AG04450 (cell line): Measurements from ENCODE around the gene MRTFA. TPM values are rescaled to one million over a fixed set of nuclear protein-coding genes. Genes with fewer than 3 reads are reported as not detected.

ENCODE experiments used
- CTCF ChIA-PET: fragments of 300-600, 350-600 bp; formaldehyde crosslinking; extraction: SDS; loops from one replicate; lab custom pipeline; 2022; ENCODE audit warnings: antibody characterized with exemption, inconsistent platforms; lab: Charles Lee
- POLR2A ChIA-PET: fragments of 350-600 bp; formaldehyde crosslinking; extraction: SDS; loops from one replicate; lab custom pipeline; 2021; ENCODE audit warnings: antibody characterized with exemption, inconsistent platforms; lab: Yijun Ruan, JAX
- DNase-seq: peaks from one replicate; pipeline ENCODE4 v3.0.0-alpha.2; 2011; ENCODE audit warnings: low read depth, low spot score
- H3K27ac ChIP-seq: one replicate; pipeline ENCODE4 v1.5.1; 2012; ENCODE audit warnings: low read depth, low read length, control low read depth
- H3K27me3 ChIP-seq: one replicate; pipeline ENCODE4 v1.6.0; 2012; ENCODE audit warnings: low read length; ENCODE audit not compliant: control insufficient read depth, insufficient read depth
- H3K4me3 ChIP-seq: 2 replicates; pipeline ENCODE4 v1.5.1; 2011; ENCODE audit warnings: mild to moderate bottlenecking, low read depth, low read length, control low read depth
- H3K9me3 ChIP-seq: 2 replicates; pipeline ENCODE4 v1.5.1; 2012; ENCODE audit warnings: low read length; ENCODE audit not compliant: control insufficient read depth, insufficient read depth
- polyA plus RNA-seq: library from polyadenylated mRNA; depleted of rRNA; stranded (reverse); fragments of >200 nt; gene quantifications from 2 replicates; pipeline ENCODE4 v1.2.3, GENCODE V29; 2011
- TF ChIP-seq, protein P1 (sequence below): IDR thresholded peaks from 2 replicates; pipeline ENCODE4 v1.5.1; 2011; ENCODE audit warnings: low read depth, low read length, control low read depth, inconsistent platforms

MRTFA gene
- polyA plus RNA-seq, 1 experiment: 6.8 TPM

DNA sequence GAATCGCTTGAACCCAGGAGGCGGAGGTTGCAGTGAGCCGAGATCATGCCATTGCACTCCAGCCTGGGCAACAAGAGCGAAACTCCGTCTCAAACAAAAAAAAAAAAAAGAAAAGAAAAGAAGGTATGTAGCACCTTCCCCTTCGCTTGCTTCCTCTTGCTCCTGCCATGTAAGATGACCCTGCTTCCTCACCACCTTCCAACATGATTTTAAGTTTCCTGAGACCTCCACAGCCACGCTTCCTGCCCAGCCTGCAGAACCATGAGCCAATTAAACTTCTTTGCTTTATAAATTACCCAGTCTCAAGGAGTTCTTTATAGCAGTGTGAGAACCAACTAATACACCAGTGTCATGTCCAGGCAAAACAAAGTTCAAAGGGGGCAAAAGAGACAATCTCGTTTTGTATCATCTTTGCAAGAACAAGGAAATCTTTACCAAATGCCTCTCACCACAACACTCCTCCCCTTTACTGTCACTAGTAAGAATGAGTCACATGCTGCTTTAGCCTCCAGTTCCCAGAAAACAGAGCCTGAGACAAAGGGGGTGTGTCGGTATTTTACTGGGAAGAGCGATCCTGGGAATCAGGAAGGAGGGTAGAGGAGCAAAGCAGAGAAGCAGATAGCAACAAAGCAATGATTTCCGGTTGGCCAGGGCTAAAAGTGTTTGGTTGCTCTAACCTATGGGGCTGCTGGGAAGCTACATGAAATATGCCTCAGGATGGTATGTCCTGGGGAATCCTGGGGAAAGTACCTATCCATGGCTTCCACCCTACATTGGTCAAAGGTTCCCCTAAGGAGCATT, 32.3 kb upstream of the MRTFA start:
- no peak for DNase-seq
- no peak overlapping the region for H3K27ac ChIP-seq
- TF ChIP-seq, protein P1, sequence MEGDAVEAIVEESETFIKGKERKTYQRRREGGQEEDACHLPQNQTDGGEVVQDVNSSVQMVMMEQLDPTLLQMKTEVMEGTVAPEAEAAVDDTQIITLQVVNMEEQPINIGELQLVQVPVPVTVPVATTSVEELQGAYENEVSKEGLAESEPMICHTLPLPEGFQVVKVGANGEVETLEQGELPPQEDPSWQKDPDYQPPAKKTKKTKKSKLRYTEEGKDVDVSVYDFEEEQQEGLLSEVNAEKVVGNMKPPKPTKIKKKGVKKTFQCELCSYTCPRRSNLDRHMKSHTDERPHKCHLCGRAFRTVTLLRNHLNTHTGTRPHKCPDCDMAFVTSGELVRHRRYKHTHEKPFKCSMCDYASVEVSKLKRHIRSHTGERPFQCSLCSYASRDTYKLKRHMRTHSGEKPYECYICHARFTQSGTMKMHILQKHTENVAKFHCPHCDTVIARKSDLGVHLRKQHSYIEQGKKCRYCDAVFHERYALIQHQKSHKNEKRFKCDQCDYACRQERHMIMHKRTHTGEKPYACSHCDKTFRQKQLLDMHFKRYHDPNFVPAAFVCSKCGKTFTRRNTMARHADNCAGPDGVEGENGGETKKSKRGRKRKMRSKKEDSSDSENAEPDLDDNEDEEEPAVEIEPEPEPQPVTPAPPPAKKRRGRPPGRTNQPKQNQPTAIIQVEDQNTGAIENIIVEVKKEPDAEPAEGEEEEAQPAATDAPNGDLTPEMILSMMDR: no peak
- no peaks in the 10 kb centered on the region; the same call in 1 of the 2 replicates for H3K9me3 ChIP-seq
- H3K27me3 ChIP-seq: no peaks in the 10 kb centered on the region
- ChIA-PET CTCF (interaction anchor here (1.5 kb wide), 1 partner anchor 23 kb away, joined by 3 read pairs; no protein-coding TSS in a partner anchor), POLR2A (no interaction called here)
- no peak overlapping the region for H3K4me3 ChIP-seq

DNA sequence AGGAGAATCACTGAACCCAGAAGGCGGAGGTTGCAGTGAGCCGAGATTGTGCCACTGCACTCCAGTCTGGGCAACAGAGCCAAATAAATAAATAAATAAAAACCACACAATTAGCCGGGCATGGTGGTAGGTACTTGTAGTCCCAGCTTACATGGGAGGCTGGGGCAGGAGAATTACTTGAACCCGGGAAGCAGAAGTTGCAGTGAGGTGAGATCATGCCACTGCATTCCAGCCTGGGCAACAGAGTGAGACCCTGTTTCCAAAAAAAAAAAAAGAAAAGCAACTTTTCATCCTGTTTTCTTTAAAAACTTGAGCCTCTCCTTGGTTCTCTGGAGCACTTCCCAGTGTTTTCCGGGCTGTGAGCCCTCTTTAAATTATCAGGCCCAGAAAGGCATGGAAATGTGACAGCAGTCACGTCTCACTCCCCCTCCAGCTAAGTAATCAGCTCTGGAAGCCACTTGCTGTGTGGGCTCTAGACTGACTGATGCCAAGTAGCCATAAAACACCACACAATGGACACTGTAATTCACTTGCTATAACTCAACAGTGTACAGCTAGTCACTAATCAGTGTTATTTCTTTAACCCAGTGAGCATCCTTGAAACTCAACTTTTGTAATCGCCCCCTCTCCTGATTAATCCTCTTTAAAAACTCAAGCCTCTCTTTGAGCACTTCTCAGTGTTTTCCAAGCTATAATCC, 29.8 kb upstream of the MRTFA start:
- no peak for DNase-seq
- H3K9me3 ChIP-seq: no peaks in the 10 kb centered on the region; the same call in 1 of the 2 replicates

DNA sequence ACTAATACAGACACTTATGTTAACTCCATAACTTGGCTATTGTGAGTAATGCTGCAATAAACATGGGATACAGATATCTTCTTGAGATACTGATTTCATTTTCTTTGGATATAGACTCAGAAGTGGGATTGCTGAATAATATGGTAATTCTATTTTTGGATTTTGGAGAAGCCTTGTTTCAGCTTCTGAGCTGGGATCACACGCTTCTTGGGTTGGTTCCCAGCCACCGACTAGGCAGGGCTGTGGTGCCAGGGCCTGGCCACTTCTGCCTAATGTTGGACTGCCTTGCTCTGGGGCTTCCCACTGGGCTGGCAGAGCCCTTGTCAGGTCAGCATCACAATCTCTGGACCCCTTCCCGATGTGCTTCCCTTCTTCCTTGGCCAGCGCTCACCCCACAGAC, 28.8 kb upstream of the MRTFA start:
- POLR2A ChIA-PET: interaction anchor here (1.3 kb wide), 1 partner anchor 45 kb away, joined by 8 read pairs; no protein-coding TSS in a partner anchor

More for the DNA sequence above, 29.8 kb upstream of the MRTFA start:
- no peak overlapping the region for H3K4me3 ChIP-seq
- ChIA-PET CTCF (no interaction called here), POLR2A (no interaction called here)
- TF ChIP-seq, protein P1: no peak
- H3K27ac ChIP-seq: peak overlapping the region; percentile 48
- H3K27me3 ChIP-seq: no peaks in the 10 kb centered on the region

DNA sequence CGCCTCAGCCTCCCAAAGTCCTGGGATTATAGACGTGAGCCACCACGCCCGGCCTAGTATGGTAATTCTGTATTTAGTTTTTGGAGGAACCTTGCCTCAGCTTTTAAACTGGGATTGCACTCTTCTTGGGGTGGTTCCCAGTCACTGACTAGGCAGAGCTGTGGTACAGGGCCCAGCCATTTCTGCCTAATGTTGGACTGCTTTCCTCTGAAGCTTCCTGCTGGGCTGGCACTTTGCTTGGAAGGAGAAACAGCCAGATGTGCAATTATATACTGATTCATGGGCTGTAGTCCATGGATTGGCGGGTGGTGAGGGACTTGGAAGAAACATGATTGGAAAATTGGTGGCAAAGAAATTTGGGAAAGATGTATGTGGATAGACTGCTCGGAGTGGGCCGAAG, 25.2 kb upstream of the MRTFA start:
- no peak for DNase-seq
- POLR2A ChIA-PET: no interaction called here
- Histone ChIP-seq H3K27ac (no peak overlapping the region), H3K9me3 (no peaks in the 10 kb centered on the region), H3K4me3 (no peak overlapping the region), H3K27me3 (no peaks in the 10 kb centered on the region)
- CTCF ChIA-PET: no interaction called here
- TF ChIP-seq, protein P1: no peak

More for the DNA sequence above, 28.8 kb upstream of the MRTFA start:
- peak overlapping the region; percentile 91 for H3K27ac ChIP-seq
- TF ChIP-seq, protein P1: no peak
- H3K27me3 ChIP-seq: no peaks in the 10 kb centered on the region
- H3K4me3 ChIP-seq: no peak overlapping the region
- CTCF ChIA-PET: no interaction called here
- H3K9me3 ChIP-seq: no peaks in the 10 kb centered on the region; the same call in 1 of the 2 replicates
- DNase-seq: no peak

DNA sequence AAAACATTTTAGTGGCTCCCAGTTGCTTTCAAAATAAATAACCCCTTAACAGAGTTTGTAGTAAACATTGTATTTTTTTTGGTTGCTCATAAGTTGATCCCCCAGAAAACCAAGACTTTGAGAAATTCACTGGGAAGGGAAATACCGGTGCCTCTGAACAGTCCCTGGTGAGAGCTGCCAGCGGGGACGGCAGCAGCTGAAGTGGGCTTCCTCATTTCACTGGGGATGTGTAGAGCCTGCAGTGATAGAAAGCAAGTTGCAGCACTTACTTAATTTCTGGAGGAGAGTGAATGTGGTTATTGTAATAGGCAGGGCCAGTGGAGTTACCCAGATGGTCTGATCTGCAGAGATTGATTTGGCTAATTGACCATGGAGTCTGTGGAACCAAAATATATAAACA, 24.2 kb upstream of the MRTFA start:
- TF ChIP-seq, protein P1: no peak

More for the DNA sequence above, 24.2 kb upstream of the MRTFA start:
- no peak overlapping the region for H3K4me3 ChIP-seq
- DNase-seq: no peak
- ChIA-PET POLR2A (no interaction called here), CTCF (no interaction called here)
- H3K27ac ChIP-seq: no peak overlapping the region
- H3K27me3 ChIP-seq: no peaks in the 10 kb centered on the region
- no peaks in the 10 kb centered on the region for H3K9me3 ChIP-seq
